Upper lobe of left lung (tissue), 6 donors: ENCODE results near the gene MEPE. TPM values are rescaled to one million over a fixed set of nuclear protein-coding genes. Genes with fewer than 3 reads are reported as not detected.
A peak's percentile ranks its signal among the peaks of the same experiment; 100 is the strongest.

Experiments used
- ATAC-seq, 2 donors: fragments of 200-7000 bp; cut with Tn5 transposase; one replicate each; pipeline ENCODE4 v1.9.1; 2022; ENCODE audit warnings: mild to moderate bottlenecking in 2 of 2, moderate library complexity in 2 of 2; ENCODE audit not compliant: low FRiP score in 2 of 2
- DNase-seq, 2 donors: peaks; one replicate each; pipeline ENCODE4 v3.0.0-alpha.2; 2019 to 2020
- H3K27ac ChIP-seq, 4 donors: fragments of 200-600 bp; sonication (generic); one replicate each; pipeline ENCODE4 v1.5.1; 2016 to 2019
- H3K27me3 ChIP-seq, 4 donors: fragments of 200-600 bp; sonication (generic); one replicate each; pipeline ENCODE4 v1.5.1; 2017 to 2019
- H3K36me3 ChIP-seq, 4 donors: fragments of 200-600 bp; sonication (generic); one replicate each; pipeline ENCODE4 v1.5.1; 2016 to 2019
- H3K4me1 ChIP-seq, 4 donors: fragments of 200-600 bp; sonication (generic); one replicate each; pipeline ENCODE4 v1.5.1; 2018 to 2019
- H3K4me3 ChIP-seq, 4 donors: fragments of 200-600 bp; sonication (generic); one replicate each; pipeline ENCODE4 v1.5.1; 2017 to 2019; ENCODE audit warnings: mild to moderate bottlenecking in 2 of 4, moderate library complexity in 1 of 4
- H3K9me3 ChIP-seq, 4 donors: fragments of 200-600 bp; sonication (generic); one replicate each; pipeline ENCODE4 v1.5.1; 2018 to 2019
- EP300 ChIP-seq, 4 donors: sonication (generic); formaldehyde crosslinking; IDR thresholded peaks; one replicate each; pipeline ENCODE4 v1.5.1; 2017; ENCODE audit warnings: antibody characterized with exemption in 4 of 4, control low read depth in 2 of 4
- POLR2A ChIP-seq, 4 donors: fragments of 450-650 bp; IDR thresholded peaks; one replicate each; pipeline ENCODE4 v1.5.1; 2016 to 2017; ENCODE audit warnings: antibody characterized with exemption in 4 of 4, mild to moderate bottlenecking in 2 of 4
- POLR2AphosphoS5 ChIP-seq, 2 donors: sonication (generic); formaldehyde crosslinking; IDR thresholded peaks; one replicate each; pipeline ENCODE4 v1.5.1; 2017; ENCODE audit warnings: antibody characterized with exemption in 2 of 2
- WGBS, 2 donors: methylation state at CpG; one replicate each; pipeline ENCODE4 v1.1.5; 2017 to 2018; 5-methylcytosine and 5-hydroxymethylcytosine counted together
- total RNA-seq, 6 donors: library from RNA; depleted of rRNA in 4 of 6; stranded (reverse); fragments of >200 nt in 4 of 6; gene quantifications; one replicate each; pipeline versions ENCODE4 v1.1.0 to v1.2.1, GENCODE V29; 2016 to 2021
- TF ChIP-seq, protein P1 (sequence below), 6 experiments: fragments of 450-650 bp in 4 of 6; fragments of 200-600 bp in 2 of 6; sonication (generic) in 2 of 6; IDR thresholded peaks; one replicate each; pipeline ENCODE4 v1.5.1; 2016 to 2019; ENCODE audit warnings: antibody characterized with exemption in 6 of 6
- donor health status: DM: no; HTN: no; CAD: no; lungs with moderate emphysema.
- donor health status: DM: no; HTN: yes; CAD: no; lungs with severe emphysema.

MEPE gene
- total RNA-seq, 6 donors from 2014 or later = not detected

DNA sequence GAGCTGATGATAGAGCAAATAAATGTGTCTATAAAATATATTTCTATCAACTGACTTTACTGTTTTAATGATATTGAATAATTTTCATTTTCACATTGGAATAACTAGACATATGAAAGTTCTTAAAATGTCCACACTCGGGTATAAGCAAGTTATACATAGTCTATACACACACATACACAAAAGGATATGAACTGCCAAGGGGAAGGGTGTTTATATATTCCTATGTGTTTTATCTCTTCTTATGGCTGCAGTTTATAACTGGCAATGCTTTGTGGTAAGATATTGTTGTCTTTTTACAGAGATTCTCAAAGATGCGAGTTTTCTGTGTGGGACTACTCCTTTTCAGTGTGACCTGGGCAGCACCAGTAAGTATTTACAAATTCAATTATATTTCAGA, 1.6 kb downstream of the MEPE start:
- no peak overlapping the region for H3K4me3 ChIP-seq
- H3K36me3 ChIP-seq = no peaks in the 10 kb centered on the region
- peaks cover 0 to 4% (median 0%) of the 10 kb centered on the region in 4 donors for H3K4me1 ChIP-seq
- H3K27me3 ChIP-seq = no peaks in the 10 kb centered on the region
- H3K9me3 ChIP-seq = no peaks in the 10 kb centered on the region
- DNase-seq (no peak), ATAC-seq (no peak)
- no peak overlapping the region for H3K27ac ChIP-seq
- 75 to 81% methylated on average over 2 of the region's 2 CpGs for WGBS, 2 donors
- no peak for TF ChIP-seq POLR2AphosphoS5 (IDR thresholded peaks at IDR 0.05)
- no peak for TF ChIP-seq POLR2A (IDR thresholded peaks at IDR 0.05)
- TF ChIP-seq, protein P1, sequence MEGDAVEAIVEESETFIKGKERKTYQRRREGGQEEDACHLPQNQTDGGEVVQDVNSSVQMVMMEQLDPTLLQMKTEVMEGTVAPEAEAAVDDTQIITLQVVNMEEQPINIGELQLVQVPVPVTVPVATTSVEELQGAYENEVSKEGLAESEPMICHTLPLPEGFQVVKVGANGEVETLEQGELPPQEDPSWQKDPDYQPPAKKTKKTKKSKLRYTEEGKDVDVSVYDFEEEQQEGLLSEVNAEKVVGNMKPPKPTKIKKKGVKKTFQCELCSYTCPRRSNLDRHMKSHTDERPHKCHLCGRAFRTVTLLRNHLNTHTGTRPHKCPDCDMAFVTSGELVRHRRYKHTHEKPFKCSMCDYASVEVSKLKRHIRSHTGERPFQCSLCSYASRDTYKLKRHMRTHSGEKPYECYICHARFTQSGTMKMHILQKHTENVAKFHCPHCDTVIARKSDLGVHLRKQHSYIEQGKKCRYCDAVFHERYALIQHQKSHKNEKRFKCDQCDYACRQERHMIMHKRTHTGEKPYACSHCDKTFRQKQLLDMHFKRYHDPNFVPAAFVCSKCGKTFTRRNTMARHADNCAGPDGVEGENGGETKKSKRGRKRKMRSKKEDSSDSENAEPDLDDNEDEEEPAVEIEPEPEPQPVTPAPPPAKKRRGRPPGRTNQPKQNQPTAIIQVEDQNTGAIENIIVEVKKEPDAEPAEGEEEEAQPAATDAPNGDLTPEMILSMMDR (IDR thresholded peaks at IDR 0.05) = no peak

DNA sequence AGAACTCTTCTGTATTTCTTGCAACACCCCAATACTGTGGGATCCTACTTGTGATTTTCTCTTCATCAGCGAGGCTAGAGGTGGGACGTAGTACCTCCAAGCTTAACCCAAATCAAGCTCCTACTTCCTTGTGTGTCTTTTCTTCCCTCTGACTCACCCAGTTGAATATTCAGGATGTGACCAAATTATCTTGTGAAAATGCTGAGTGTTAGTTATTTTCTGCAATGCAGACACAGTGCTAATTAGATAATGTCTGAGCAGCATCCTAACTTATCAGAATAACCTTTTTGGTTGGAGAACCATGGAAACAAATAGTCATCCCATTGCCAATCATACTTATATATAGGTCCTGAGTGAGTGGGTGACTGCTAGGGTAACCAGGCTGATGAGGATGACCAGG, 2.4 kb downstream of the MEPE start:
- Histone ChIP-seq H3K36me3 (no peaks in the 10 kb centered on the region), H3K9me3 (no peaks in the 10 kb centered on the region), H3K4me1 (peaks cover 0 to 4% (median 0%) of the 10 kb centered on the region in 4 donors), H3K27ac (no peak overlapping the region), H3K4me3 (no peak overlapping the region), H3K27me3 (no peaks in the 10 kb centered on the region)
- WGBS, 2 donors = 76 to 81% methylated on average over 2 of the region's 2 CpGs
- DNase-seq (no peak), ATAC-seq (peak in 1 of 2 donors; percentile 23)
- TF ChIP-seq EP300 (IDR thresholded peaks at IDR 0.05) (no peak), POLR2AphosphoS5 (IDR thresholded peaks at IDR 0.05) (no peak), POLR2A (IDR thresholded peaks at IDR 0.05) (no peak)
- TF ChIP-seq, protein P1 (IDR thresholded peaks at IDR 0.05) = no peak

DNA sequence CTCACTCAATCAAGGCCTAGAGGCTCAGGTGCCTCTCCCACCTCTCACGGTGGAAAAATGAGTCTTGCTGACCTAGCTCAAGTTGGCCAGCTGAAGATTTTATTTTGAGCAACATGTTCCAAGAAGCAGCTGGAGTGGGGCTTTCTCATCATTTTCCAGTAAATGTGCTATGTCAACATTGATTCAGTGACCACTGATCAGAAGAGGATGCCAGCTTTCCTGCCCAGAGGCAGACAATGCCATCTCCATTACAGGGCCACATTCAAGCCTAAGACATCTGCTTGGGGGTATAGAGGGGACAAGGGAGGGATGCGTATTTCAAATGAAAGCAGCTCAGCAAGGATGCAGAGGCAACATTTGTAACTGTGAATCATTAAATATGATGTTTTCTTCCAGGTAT, 3.0 kb downstream of the MEPE start:
- no peak for ATAC-seq
- Histone ChIP-seq H3K27ac (no peak overlapping the region), H3K4me1 (peaks cover 0 to 4% (median 0%) of the 10 kb centered on the region in 4 donors), H3K36me3 (no peaks in the 10 kb centered on the region), H3K4me3 (no peak overlapping the region), H3K27me3 (no peaks in the 10 kb centered on the region), H3K9me3 (no peaks in the 10 kb centered on the region)
- no peak for DNase-seq
- WGBS, 2 donors = 81 to 92% methylated on average over 2 of the region's 2 CpGs
- TF ChIP-seq POLR2AphosphoS5 (IDR thresholded peaks at IDR 0.05) (no peak), POLR2A (IDR thresholded peaks at IDR 0.05) (no peak), EP300 (IDR thresholded peaks at IDR 0.05) (no peak)
- TF ChIP-seq, protein P1 (IDR thresholded peaks at IDR 0.05) = no peak

DNA sequence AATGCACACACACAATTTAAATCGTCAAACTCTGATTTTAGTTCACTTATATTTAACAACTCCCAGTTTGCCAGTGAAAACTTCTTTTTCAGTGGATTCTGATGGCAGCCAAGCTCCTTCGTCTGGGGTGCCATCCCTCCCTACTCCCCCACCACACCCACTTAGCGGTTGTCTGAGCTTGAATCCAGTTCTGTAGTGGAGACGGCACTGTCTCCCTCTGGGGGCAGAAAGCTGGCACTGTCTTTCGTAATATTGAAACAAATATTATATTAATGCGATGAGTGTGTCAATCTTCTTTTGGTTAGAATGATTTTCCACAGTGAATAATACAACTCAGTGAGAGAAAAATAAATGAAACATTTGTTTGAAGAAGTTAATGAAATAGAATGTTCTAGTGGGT, 5.4 kb downstream of the MEPE start:
- Histone ChIP-seq H3K4me3 (no peak overlapping the region), H3K9me3 (no peaks in the 10 kb centered on the region), H3K4me1 (peaks cover 0 to 4% (median 0%) of the 10 kb centered on the region in 4 donors), H3K27me3 (no peaks in the 10 kb centered on the region), H3K27ac (no peak overlapping the region), H3K36me3 (no peaks in the 10 kb centered on the region)
- DNase-seq (no peak), ATAC-seq (peak in 1 of 2 donors; percentile 44)
- TF ChIP-seq POLR2AphosphoS5 (IDR thresholded peaks at IDR 0.05) (no peak), POLR2A (IDR thresholded peaks at IDR 0.05) (no peak)
- 78 to 82% methylated on average over 6 of the region's 6 CpGs for WGBS, 2 donors

DNA sequence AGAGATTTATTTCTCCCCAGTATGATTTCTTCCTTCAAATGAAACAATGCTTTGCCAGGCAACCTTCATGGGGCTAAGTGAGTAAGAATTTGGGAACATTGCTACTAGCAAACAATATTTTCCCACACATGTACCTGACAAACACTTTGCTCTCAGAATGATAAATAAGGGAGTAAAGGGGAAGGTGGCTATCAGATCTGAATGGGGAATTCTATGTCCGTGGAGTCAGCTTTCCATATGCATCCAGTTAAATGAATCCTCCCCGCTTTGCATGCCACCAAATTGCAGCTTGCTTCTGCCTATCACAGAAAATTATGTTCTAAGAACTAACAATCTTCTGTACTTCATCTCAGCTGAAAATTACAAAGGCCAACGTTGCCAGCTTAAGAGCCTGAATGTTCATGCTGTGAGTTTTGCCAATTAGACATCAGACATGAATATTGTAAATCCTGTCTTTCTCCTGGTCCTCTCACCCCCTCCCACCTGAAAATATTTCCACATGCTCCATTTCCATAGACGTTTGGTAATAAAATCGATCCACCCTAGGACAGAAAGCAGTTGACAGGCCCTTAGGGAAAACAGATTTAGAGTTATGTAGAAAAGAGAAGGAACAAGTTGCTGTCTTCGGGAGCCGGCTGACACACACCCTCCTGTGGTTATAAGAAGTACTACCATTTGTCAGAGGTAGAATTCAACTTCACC, 6.3 kb downstream of the MEPE start:
- ATAC-seq (peak in 1 of 2 donors; percentile 74), DNase-seq (peak in 1 of 2 donors; percentile 48)
- 31 to 32% methylated on average over 7 of the region's 7 CpGs for WGBS, 2 donors
- H3K27ac ChIP-seq = no peak overlapping the region
- TF ChIP-seq POLR2A (IDR thresholded peaks at IDR 0.05) = no peak
- TF ChIP-seq, protein P1 (IDR thresholded peaks at IDR 0.05) = peak; percentile 33 to 62 (median 54)
- no peak for TF ChIP-seq POLR2AphosphoS5 (IDR thresholded peaks at IDR 0.05)
- H3K9me3 ChIP-seq = no peaks in the 10 kb centered on the region
- H3K4me1 ChIP-seq = peaks cover 0 to 4% (median 2%) of the 10 kb centered on the region in 4 donors
- no peaks in the 10 kb centered on the region for H3K36me3 ChIP-seq
- no peaks in the 10 kb centered on the region for H3K27me3 ChIP-seq
- no peak overlapping the region for H3K4me3 ChIP-seq
